Suprapubic skin (tissue), 4 donors: ENCODE measurements around the gene RPS27.

Source experiments
- EP300 ChIP-seq: sonication (generic); formaldehyde crosslinking; IDR thresholded peaks from one replicate; pipeline ENCODE4 v1.6.1; 2017; ENCODE audit warnings: antibody characterized with exemption
- POLR2A ChIP-seq, 2 donors: fragments of 450-650 bp; IDR thresholded peaks; one replicate each; pipeline ENCODE4 v1.6.1; 2017; ENCODE audit warnings: antibody characterized with exemption in 2 of 2, mild to moderate bottlenecking in 2 of 2, moderate library complexity in 2 of 2
- POLR2AphosphoS5 ChIP-seq, 3 donors: sonication (generic); formaldehyde crosslinking; IDR thresholded peaks; one replicate each; pipeline ENCODE4 v1.6.1; 2017; ENCODE audit warnings: antibody characterized with exemption in 3 of 3
- TF ChIP-seq, protein P1 (sequence below), 2 donors: fragments of 200-600 bp in 1 of 2; fragments of 450-650 bp in 1 of 2; sonication (generic) in 1 of 2; IDR thresholded peaks; one replicate each; pipeline ENCODE4 v1.5.1; 2016 to 2019; ENCODE audit warnings: antibody characterized with exemption in 2 of 2, mild to moderate bottlenecking in 1 of 2, moderate library complexity in 1 of 2

GRCh38 chr1:153960206-153960605 is 30.4 kb upstream of the RPS27 start:
- TF ChIP-seq, protein P1, sequence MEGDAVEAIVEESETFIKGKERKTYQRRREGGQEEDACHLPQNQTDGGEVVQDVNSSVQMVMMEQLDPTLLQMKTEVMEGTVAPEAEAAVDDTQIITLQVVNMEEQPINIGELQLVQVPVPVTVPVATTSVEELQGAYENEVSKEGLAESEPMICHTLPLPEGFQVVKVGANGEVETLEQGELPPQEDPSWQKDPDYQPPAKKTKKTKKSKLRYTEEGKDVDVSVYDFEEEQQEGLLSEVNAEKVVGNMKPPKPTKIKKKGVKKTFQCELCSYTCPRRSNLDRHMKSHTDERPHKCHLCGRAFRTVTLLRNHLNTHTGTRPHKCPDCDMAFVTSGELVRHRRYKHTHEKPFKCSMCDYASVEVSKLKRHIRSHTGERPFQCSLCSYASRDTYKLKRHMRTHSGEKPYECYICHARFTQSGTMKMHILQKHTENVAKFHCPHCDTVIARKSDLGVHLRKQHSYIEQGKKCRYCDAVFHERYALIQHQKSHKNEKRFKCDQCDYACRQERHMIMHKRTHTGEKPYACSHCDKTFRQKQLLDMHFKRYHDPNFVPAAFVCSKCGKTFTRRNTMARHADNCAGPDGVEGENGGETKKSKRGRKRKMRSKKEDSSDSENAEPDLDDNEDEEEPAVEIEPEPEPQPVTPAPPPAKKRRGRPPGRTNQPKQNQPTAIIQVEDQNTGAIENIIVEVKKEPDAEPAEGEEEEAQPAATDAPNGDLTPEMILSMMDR (IDR thresholded peaks at IDR 0.05) = no peak
- TF ChIP-seq POLR2A (IDR thresholded peaks at IDR 0.05) (no peak), EP300 (no peak), POLR2AphosphoS5 (IDR thresholded peaks at IDR 0.05) (no peak)
